Stimulated activated CD4-positive, alpha-beta T cell treated with anti-CD3 and anti-CD28 coated beads, Interleukin-15, amount 100 ng/mL, for 1 hour (primary cell): ENCODE data around the gene COL5A1.
"Not testable (repeated sequence)": the region's sequence is repeated elsewhere in the genome, so short reads cannot be mapped to it uniquely, and the experiment has no call there.

Source experiments
- DNase-seq, 2 donors: peaks; one replicate each; pipeline ENCODE4 v3.0.0-alpha.2; 2020; ENCODE audit warnings: low read depth in 1 of 2, low spot score in 1 of 2

COL5A1 gene

GRCh38 chr9:134850611-134851010 is 209.0 kb downstream of the COL5A1 start:
- DNase-seq: no peak

GRCh38 chr9:134851020-134851419 is 209.4 kb downstream of the COL5A1 start:
- no peak for DNase-seq

- no peak for DNase-seq
These were observed 211.5 kb downstream of the COL5A1 start for GRCh38 chr9:134852906-134853654.

- no peak for DNase-seq
These were observed 212.3 kb downstream of the COL5A1 start for GRCh38 chr9:134853893-134854292.

- no peak for DNase-seq
These were observed 213.0 kb downstream of the COL5A1 start for GRCh38 chr9:134854541-134854981.

GRCh38 chr9:134855231-134855899 is 213.8 kb downstream of the COL5A1 start:
- DNase-seq: no peak

GRCh38 chr9:134855900-134856377 is 214.3 kb downstream of the COL5A1 start:
- no peak for DNase-seq

- DNase-seq: not testable (repeated sequence)
These were observed 215.8 kb downstream of the COL5A1 start for GRCh38 chr9:134857451-134857850.

- no peak for DNase-seq
These were observed 216.6 kb downstream of the COL5A1 start for GRCh38 chr9:134858051-134858841.

GRCh38 chr9:134860510-134860909 is 218.9 kb downstream of the COL5A1 start:
- no peak for DNase-seq

GRCh38 chr9:134861595-134862334 is 220.2 kb downstream of the COL5A1 start:
- no peak for DNase-seq

GRCh38 chr9:134863306-134863902 is 221.8 kb downstream of the COL5A1 start:
- DNase-seq: no peak

GRCh38 chr9:134863941-134864820 is 222.6 kb downstream of the COL5A1 start:
- DNase-seq: no peak

GRCh38 chr9:134864821-134865190 is 223.2 kb downstream of the COL5A1 start:
- no peak for DNase-seq

- DNase-seq: no peak
These were observed 226.5 kb downstream of the COL5A1 start for GRCh38 chr9:134867917-134868750.

GRCh38 chr9:134868751-134869553 is 227.3 kb downstream of the COL5A1 start:
- DNase-seq: no peak

GRCh38 chr9:134869554-134870300 is 228.1 kb downstream of the COL5A1 start:
- DNase-seq: no peak
